Measurements from ENCODE around the gene ZNF830. TPM values are rescaled to one million over a fixed set of nuclear protein-coding genes. Genes with fewer than 3 reads are reported as not detected.
"Not testable (repeated sequence)": the region's sequence is repeated elsewhere in the genome, so short reads cannot be mapped to it uniquely, and the experiment has no call there.

ZNF830 gene, protein sequence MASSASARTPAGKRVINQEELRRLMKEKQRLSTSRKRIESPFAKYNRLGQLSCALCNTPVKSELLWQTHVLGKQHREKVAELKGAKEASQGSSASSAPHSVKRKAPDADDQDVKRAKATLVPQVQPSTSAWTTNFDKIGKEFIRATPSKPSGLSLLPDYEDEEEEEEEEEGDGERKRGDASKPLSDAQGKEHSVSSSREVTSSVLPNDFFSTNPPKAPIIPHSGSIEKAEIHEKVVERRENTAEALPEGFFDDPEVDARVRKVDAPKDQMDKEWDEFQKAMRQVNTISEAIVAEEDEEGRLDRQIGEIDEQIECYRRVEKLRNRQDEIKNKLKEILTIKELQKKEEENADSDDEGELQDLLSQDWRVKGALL
- total RNA-seq, result 21.3 TPM

DNA sequence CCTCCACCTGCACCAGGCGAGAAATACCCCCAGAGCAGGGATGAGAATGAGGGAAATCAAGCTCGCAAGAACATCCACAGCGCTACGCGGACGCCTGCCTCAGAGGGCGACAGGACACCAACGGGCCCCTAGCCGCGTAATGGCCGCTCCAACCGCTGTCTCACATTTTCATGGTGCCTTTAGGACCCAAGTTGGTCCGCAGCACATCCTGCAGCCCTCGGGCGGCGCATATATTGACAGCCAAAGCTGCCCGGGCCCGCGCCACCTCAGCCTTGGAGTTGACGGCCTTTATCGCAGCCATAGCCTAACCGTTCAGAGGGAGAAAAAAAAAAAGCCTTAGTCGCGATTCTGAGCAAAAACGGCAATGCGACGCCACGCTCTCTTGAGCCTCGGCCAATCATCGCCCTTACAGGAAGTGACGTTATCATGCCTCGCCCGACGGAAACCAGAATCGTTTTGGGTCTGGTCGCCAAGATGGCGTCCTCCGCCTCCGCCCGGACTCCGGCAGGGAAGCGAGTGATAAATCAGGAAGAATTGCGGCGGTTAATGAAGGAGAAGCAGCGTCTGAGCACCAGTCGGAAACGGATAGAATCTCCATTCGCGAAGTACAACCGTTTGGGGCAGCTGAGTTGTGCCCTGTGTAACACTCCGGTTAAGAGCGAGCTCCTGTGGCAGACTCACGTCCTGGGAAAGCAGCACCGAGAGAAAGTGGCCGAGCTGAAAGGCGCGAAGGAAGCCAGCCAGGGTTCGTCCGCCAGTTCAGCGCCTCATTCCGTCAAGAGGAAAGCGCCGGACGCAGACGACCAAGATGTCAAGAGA, at the start of gene ZNF830, which contains the start of gene CCT6B:
Gene ZNF830 (plus strand): TSS at position 448 of the 819 bp plus-strand sequence. CDS start 27 bp downstream, at position 475.
Gene CCT6B (minus strand): TSS at position 368 of the 819 bp plus-strand sequence. CDS start 67 bp downstream, at position 301.
- DNase-seq (ENCODE audit: low spot score) (peak; percentile 95), ATAC-seq (peak; percentile 99)
- intact Hi-C loops (cut with DNase I), result no loop called here

DNA sequence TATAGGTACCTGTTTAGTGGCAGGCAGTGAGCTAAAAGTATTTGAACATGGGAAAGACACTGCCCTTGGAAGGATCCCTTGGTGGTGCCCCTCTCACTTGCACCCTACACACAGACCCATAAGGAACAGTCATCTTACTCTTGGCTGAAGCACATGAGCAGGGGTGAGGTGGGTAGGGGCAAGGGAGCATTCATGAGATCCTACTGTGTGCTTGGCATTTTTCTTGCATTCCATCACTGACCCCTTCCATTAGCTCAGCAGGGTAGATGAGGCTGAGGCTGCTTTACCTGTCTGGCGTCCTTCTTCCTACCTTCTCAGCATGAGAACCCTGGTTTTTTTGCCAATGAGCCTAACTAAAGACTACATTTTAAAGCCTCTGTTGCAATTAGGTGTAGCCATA, 48.3 kb upstream of the ZNF830 start:
- no peak for ATAC-seq

DNA sequence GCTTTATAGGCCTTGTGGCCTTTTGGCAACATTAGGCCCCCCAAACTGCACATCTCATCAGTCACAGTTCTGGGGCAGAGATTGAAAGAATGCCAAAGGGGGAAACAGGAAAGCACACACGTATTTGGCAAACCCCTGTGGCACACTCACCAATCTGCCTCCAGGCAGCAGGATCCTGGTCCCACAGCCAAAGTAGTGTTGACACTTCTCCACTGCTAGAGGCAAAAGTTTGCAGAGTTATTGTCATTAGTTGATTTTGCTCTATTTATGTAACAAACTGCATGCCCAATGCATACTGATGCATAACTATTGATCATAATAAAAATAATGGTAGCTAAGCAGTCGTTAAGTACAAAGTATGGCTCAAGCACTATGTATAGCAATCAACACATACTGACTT, 45.2 kb upstream of the ZNF830 start:
- DNase-seq (ENCODE audit: low spot score), result no peak
- no peak for ATAC-seq
- intact Hi-C loops (cut with DNase I), result no loop called here

More for the DNA sequence above, 48.3 kb upstream of the ZNF830 start:
- no peak for DNase-seq (ENCODE audit: low spot score)
- intact Hi-C loops (cut with DNase I), result no loop called here

DNA sequence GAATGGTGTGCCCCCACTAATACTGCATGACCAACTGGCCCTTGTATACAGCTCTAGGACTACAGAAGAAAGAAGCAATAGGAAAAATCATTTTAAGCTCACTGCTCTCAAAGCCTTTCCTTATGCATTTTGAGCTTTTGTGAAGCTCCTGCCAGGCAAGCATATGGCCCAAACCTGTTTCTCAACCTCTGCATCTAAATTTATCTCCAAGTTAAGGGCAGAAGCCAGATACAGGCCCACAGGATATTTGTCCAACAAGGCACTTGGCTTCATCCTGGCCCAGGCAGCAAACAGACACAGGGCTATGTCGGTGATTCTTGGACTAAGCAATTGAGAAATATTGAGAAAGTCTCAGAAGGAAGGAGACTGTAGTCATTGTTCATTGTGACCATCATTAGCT, 44.0 kb upstream of the ZNF830 start:
- intact Hi-C loops (cut with DNase I), result no loop called here
- ATAC-seq (no peak), DNase-seq (ENCODE audit: low spot score) (no peak)

- intact Hi-C loops (cut with DNase I), result no loop called here
- DNase-seq (ENCODE audit: low spot score) (no peak), ATAC-seq (no peak)
These were observed 40.7 kb upstream of the ZNF830 start for GRCh38 chr17:34920676-34921075.

DNA sequence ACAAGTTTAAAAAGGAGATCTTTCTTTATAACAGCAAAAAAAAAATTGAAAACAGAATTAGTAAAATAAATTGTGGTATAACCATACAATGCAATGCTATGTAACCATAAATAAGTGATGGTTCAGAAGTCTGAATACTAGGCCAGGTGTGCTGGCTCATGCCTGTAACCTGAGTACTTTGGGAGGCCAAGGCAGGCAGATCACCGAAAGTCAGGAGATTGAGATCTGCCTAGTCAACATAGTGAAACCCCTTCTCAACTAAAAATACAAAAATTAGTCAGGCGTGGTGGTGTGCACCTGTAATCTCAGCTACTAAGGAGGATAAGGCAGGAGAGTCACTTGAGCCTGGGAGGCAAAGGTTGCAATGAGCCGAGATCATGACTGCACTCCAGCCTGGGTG, 34.7 kb upstream of the ZNF830 start:
- intact Hi-C loops (cut with DNase I), result no loop called here
- no peak for ATAC-seq
- no peak for DNase-seq (ENCODE audit: low spot score)

GRCh38 chr17:34930283-34930682, 31.1 kb upstream of the ZNF830 start:
- ATAC-seq (no peak), DNase-seq (ENCODE audit: low spot score) (no peak)
- intact Hi-C loops (cut with DNase I), result loop anchor here (10.0 kb wide), 1 partner anchor 505 kb away; the partner anchor contains the start of gene SLFN12

DNA sequence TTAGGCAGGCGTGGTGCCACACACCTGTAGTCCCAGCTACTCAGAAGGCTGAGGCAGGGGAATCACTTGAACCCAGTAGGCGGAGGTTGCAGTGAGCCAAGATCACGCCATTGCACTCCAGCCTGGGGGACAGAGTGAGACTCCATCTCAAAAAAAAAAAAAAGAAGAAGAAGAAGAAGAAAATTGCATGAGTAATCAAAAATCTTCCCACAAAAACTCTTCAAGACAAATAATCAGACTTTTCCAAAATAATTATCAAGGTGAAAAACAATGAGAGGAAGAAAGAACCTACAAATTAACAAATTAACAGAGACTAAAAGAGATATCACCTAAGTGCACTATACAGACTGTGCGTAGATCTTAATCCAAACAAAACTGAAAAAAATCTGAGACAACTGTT, 10.6 kb upstream of the ZNF830 start:
- intact Hi-C loops (cut with DNase I); DNase-seq (ENCODE audit: low spot score); ATAC-seq: not testable (repeated sequence)

DNA sequence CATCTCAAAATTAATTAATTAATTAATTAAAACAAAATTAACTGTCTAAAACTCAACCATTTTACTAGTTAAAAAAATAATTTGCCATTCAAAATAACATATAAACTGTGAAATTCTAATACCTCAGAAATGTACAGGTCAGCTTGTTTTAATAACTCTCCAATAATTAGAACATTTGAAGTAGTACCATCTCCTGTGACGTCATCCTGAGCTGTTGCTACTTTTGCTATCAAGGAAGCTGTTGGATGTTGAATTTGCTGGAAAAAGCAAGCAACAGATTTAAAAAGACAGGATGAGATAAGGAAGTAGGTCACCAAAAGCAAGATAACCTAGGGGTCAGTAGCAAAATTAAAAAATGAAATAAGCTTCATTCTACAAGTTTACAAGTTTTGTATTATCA, 2.9 kb upstream of the ZNF830 start:
- intact Hi-C loops (cut with DNase I), result no loop called here
- DNase-seq (ENCODE audit: low spot score) (no peak), ATAC-seq (no peak)

DNA sequence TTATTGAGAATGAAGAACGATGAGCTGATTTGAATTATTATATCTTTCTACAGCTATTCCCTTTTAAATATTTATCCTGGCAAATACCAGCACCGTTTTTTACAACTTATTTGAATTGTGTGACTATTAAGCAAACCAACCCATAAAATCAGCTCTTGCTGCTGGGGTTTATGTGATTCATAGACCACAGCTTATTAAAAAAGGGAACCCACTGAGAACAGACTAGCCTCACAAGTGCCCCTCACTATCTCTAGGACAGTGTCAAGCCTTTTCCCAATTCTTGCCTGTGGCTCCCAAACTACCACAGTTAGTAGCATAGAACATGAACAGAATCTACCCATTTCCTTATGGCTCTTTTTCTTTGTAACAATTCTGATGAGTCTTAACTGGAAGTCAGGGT, 12.8 kb downstream of the ZNF830 start:
- ATAC-seq, result no peak
- DNase-seq (ENCODE audit: low spot score), result no peak
- intact Hi-C loops (cut with DNase I), result no loop called here

- DNase-seq (ENCODE audit: low spot score) (no peak), ATAC-seq (no peak)
- intact Hi-C loops (cut with DNase I), result no loop called here
These were observed 13.8 kb downstream of the ZNF830 start for GRCh38 chr17:34974794-34975785.

DNA sequence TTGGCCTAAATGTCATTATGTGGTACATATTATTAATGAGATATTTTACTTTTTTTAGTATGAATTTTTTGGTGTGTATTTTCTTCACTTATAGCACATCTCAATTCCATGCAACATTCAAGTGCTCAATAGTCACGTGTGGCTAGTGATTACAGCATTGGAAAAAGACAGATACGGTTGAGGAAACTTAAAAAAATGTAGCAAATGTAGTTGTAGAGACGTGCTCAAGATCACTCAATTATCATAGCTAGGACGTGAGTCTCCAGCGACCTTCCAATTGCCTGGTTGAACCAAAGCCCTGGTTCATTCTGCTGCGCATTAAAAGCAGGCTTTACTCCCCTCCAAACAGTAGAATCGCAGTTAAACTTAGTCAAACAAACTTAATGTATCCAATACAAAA, 17.8 kb downstream of the ZNF830 start:
- DNase-seq (ENCODE audit: low spot score) (no peak), ATAC-seq (no peak)
- intact Hi-C loops (cut with DNase I), result no loop called here

DNA sequence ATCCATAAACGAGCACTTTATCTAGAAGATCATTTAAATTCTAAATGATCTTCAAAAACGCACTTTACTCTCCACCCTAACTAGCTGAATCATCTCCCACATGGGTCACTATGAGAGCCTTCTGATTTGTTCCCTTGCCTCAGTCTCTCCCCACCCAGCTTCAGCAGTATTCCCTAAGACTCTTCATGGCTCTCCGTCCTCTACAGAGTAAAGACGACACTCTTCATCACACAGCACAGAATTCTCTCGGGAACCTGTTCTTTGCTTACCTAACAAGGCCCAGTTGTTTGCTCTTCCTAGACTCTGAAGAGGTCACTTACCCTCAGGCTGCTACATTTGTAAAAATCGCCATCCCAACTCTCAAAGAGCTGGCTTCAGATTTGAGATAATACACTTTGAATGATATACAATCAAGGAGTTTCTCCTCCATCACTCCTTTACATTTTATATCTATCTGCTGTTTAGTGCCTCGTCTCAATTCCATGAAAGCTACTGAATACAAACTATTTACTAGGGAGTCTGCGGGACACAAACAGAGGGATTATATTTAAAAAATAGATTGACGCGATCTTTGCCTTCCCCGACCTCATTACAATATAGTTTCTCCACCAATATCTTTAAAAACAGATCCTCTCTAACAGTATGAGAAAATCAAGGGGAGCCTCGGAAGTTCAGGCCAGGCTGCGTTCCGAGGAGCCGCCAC, 18.5 kb downstream of the ZNF830 start:
- peak; percentile 18 for ATAC-seq
- intact Hi-C loops (cut with DNase I), result no loop called here

GRCh38 chr17:34980353-34980680, 19.0 kb downstream of the ZNF830 start, which contains the start of gene LIG3:
Gene LIG3 (plus strand): TSS chr17:34980512. CDS start chr17:34983006, 2,494 bp downstream.
- intact Hi-C loops (cut with DNase I), result no loop called here
- ATAC-seq (peak; percentile 97), DNase-seq (ENCODE audit: low spot score) (peak; percentile 97)

More for the DNA sequence above, 18.5 kb downstream of the ZNF830 start:
- DNase-seq (ENCODE audit: low spot score), result no peak

DNA sequence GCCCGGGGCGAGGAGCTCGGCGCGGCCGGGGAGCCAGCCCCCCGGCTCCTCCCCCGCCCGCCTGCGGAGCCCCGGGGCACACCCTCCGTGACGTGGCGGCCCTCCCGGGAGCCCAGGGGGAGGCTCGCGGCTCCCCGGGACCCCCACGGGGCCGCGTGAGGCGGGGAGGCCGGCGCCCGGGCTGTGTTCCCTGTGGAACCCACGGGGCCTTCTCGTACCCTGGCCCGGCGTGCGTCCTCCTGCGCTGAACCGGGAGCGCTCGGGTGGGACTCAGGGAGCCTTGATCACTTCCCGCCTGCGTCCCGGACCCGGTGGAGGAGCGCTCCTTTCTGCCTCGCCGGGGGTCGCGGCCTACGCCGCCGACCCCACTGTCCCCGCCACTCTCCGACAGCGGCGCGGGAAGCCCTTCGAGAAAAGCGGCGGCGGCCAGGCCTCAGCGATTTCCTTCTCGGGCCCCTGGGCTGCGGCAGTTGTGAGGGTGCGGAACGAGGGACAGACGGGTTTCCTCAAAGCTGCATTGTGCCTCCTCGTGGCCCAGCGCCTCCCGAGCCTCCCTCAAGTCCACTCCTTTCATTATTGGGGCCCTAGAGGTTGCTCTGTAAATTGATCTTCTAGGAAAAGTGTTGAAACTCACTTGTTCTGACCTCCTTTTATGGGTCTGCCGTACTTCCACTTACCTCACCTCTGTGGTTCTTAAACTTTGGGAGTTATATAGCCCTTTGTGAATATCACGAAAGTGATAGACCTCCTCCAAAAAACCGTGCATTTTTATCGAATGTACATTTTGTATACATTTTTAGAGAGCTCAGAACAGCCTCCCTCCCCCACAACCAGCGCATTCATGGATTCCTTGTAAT, 19.6 kb downstream of the ZNF830 start:
- peak; percentile 89 for ATAC-seq

DNA sequence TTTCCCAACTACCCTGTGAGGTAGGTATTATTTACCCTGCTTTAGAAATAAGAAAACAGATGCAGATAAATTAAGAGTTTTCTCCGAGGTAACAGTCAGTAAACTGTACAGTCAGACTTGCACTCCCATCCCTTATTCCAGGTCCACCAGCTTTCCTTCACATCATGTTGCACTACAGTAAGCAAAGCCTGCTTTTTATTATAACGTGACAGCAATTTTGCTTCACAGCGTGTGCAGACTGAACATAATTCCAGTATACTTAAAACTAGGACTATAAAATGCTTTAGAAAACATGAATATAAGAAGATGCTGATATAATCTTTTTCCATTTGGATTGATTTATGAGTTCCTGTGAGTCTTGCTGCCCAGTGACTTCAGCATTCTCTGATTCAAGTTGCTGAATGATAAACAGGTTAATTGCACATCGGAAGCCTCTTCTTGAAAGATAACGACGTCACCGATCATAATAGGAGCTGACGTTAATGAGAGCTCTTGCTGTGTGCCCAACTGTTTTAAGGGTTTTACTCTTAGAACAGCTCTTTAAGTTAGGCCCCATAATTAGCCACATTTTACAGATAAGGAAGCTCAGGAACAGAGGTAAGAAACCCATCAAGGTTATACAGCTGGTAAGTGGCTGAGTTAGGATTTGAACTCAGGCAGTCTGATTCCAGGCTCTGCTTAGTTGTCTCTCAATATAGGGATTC, 20.4 kb downstream of the ZNF830 start:
- intact Hi-C loops (cut with DNase I), result no loop called here
- no peak for DNase-seq (ENCODE audit: low spot score)
- ATAC-seq, result no peak

More for the DNA sequence above, 19.6 kb downstream of the ZNF830 start:
- DNase-seq (ENCODE audit: low spot score), result peak; percentile 84
- intact Hi-C loops (cut with DNase I), result no loop called here

DNA sequence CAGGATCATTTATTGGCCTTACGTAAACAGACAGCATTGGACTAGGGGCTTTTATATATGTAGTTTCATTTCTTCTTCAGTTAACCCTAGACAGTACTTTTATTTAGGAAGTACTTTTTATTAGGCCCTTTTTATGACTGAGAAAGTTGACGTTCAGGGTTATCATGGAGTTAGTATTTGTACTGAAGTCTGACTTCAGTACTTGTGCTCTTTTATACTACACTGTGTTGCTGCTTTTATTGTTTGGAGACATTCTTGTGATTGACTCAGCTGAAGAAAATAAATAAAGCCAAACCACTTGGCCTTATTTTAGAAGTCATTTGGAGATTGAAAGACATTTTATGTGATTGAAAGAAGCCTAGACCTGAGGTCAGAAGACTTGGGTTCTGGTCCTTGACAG, 25.9 kb downstream of the ZNF830 start:
- intact Hi-C loops (cut with DNase I), result no loop called here
- DNase-seq (ENCODE audit: low spot score), result no peak
- no peak for ATAC-seq

Measured in sciatic nerve (tissue), 2 donors.